SH-SY5Y (cell line): ENCODE measurements around the gene IL22RA1.

Source experiments
- GATA2 ChIP-seq: IDR thresholded peaks from 2 replicates; pipeline ENCODE4 v1.6.1; 2011; ENCODE audit warnings: mild to moderate bottlenecking, low read depth, low read length
- GATA3 ChIP-seq: IDR thresholded peaks from 2 replicates; pipeline ENCODE4 v1.6.1; 2011; ENCODE audit warnings: low read depth, mild to moderate bottlenecking, low read length, moderate library complexity

- TF ChIP-seq GATA3, result no peak
- TF ChIP-seq GATA2, result no peak
Observed at GRCh38 chr1:24150234-24151174, 7.6 kb upstream of the IL22RA1 start.
